H1 (cell line): ENCODE data around the gene SLC8A3. TPM values are rescaled to one million over a fixed set of nuclear protein-coding genes. Genes with fewer than 3 reads are reported as not detected.

Experiments used
- CTCF ChIA-PET: fragments of 300-600 bp; sonication (Branson Sonifier 250); formaldehyde crosslinking; loops from one replicate; lab custom pipeline; 2021; ENCODE audit not compliant: partially characterized antibody; lab: Charles Lee
- POLR2A ChIA-PET: fragments of 300-600 bp; sonication (Branson Sonifier 250); formaldehyde crosslinking; loops from one replicate; lab custom pipeline; 2021; ENCODE audit warnings: inconsistent platforms; ENCODE audit not compliant: partially characterized antibody; lab: Charles Lee
- DNase-seq, 2 experiments: peaks; one replicate each; pipeline versions ENCODE4 v3.0.0 to v3.0.0-alpha.2; 2010 to 2022; ENCODE audit warnings: low spot score in 2 of 2, low read depth in 1 of 2, mixed read lengths in 1 of 2
- FAIRE-seq: peaks from 2 replicates; lab custom pipeline; 2011; peaks lifted over from hg19 to GRCh38; lab: Jason Lieb, UNC
- H2AFZ ChIP-seq: 2 replicates; pipeline ENCODE4 v1.8.1; 2012; ENCODE audit warnings: low read length, inconsistent platforms
- H2AK5ac ChIP-seq: 2 replicates; pipeline ENCODE4 v1.6.1; 2013; ENCODE audit warnings: low read depth, low read length
- H2BK120ac ChIP-seq: replicated peaks from 2 replicates; pipeline ENCODE3; 2013; ENCODE audit warnings: low read depth, low read length, inconsistent platforms
- H2BK12ac ChIP-seq: 2 replicates; pipeline ENCODE4 v1.6.1; 2013; ENCODE audit warnings: low read depth, low read length
- H2BK15ac ChIP-seq: 2 replicates; pipeline ENCODE4 v1.6.1; 2013; ENCODE audit warnings: low read length
- H2BK20ac ChIP-seq: 2 replicates; pipeline ENCODE4 v1.6.1; 2013; ENCODE audit warnings: low read length
- H2BK5ac ChIP-seq: 2 replicates; pipeline ENCODE4 v1.6.1; 2013; ENCODE audit warnings: low read depth, low read length
- H3K14ac ChIP-seq: 2 replicates; pipeline ENCODE4 v1.6.1; 2013; ENCODE audit warnings: inconsistent platforms; ENCODE audit not compliant: insufficient read length
- H3K18ac ChIP-seq: 2 replicates; pipeline ENCODE4 v1.6.1; 2013; ENCODE audit warnings: low read length; ENCODE audit errors: extremely low read depth
- H3K23ac ChIP-seq: 2 replicates; pipeline ENCODE4 v1.6.1; 2013; ENCODE audit warnings: inconsistent platforms; ENCODE audit not compliant: insufficient read length
- H3K23me2 ChIP-seq: 2 replicates; pipeline ENCODE4 v1.6.1; 2013; ENCODE audit warnings: low read depth, low read length
- H3K27ac ChIP-seq: 2 replicates; pipeline ENCODE4 v1.6.1; 2011; ENCODE audit warnings: low read depth, low read length, inconsistent platforms
- H3K27me3 ChIP-seq, 4 experiments: replicated peaks in 1 of 4; 1 replicate in 1 of 4; 2 replicates in 3 of 4; pipeline versions ENCODE4 v1.6.1 to v1.8.1; 2011 to 2013; ENCODE audit warnings: low read length in 3 of 4, mild to moderate bottlenecking in 3 of 4, inconsistent platforms in 2 of 4, mixed read lengths in 2 of 4, moderate library complexity in 1 of 4; ENCODE audit not compliant: control insufficient read depth in 3 of 4, insufficient read depth in 3 of 4; ENCODE audit errors: extremely low read depth in 1 of 4
- H3K36me3 ChIP-seq, 4 experiments: 2 replicates each; pipeline versions ENCODE4 v1.6.1 to v1.8.1; 2011 to 2013; ENCODE audit warnings: mild to moderate bottlenecking in 4 of 4, low read length in 3 of 4, moderate library complexity in 2 of 4, control low read depth in 1 of 4, inconsistent platforms in 1 of 4; ENCODE audit not compliant: insufficient read depth in 4 of 4, control insufficient read depth in 2 of 4
- H3K4ac ChIP-seq: replicated peaks from 2 replicates; pipeline ENCODE3; 2013; ENCODE audit warnings: low read length, low read depth, mixed read lengths, inconsistent platforms; ENCODE audit not compliant: insufficient read length
- H3K4me1 ChIP-seq, 4 experiments: replicated peaks in 1 of 4; 1 replicate in 1 of 4; 2 replicates in 3 of 4; pipeline versions ENCODE4 v1.6.1 to v1.8.1; 2011 to 2013; ENCODE audit warnings: low read length in 3 of 4, inconsistent platforms in 2 of 4, mixed read lengths in 1 of 4; ENCODE audit not compliant: insufficient read depth in 4 of 4, control insufficient read depth in 3 of 4
- H3K4me2 ChIP-seq, 2 experiments: 2 replicates each; pipeline versions ENCODE4 v1.6.1 to v1.8.1; 2011 to 2013; ENCODE audit warnings: low read depth in 2 of 2, low read length in 2 of 2, control low read depth in 1 of 2, inconsistent platforms in 1 of 2, mild to moderate bottlenecking in 1 of 2; ENCODE audit not compliant: insufficient read depth in 1 of 2
- H3K4me3 ChIP-seq, 4 experiments: fragments of 200-600, 300-600 bp in 1 of 4; sonication (generic), shearing (Covaris generic), sonication (Bioruptor Twin) in 1 of 4; 2 replicates each; pipeline versions ENCODE4 v1.5.1 to v1.8.1; 2011 to 2016; ENCODE audit warnings: low read length in 4 of 4, low read depth in 3 of 4, control low read depth in 2 of 4, inconsistent platforms in 2 of 4, mild to moderate bottlenecking in 2 of 4, mixed read lengths in 1 of 4, moderate library complexity in 1 of 4; ENCODE audit not compliant: insufficient read depth in 2 of 4; ENCODE audit errors: extremely low read depth in 1 of 4
- H3K56ac ChIP-seq: replicated peaks from 2 replicates; pipeline ENCODE3; 2013; ENCODE audit warnings: low read depth, mild to moderate bottlenecking, mixed read lengths, low read length, inconsistent platforms; ENCODE audit not compliant: insufficient read length
- H3K79me1 ChIP-seq: 2 replicates; pipeline ENCODE4 v1.6.1; 2013; ENCODE audit warnings: low read depth, low read length, control low read depth
- H3K79me2 ChIP-seq, 2 experiments: 2 replicates each; pipeline versions ENCODE4 v1.6.1 to v1.8.1; 2012 to 2013; ENCODE audit warnings: low read length in 2 of 2, mild to moderate bottlenecking in 2 of 2, inconsistent platforms in 1 of 2; ENCODE audit not compliant: insufficient read depth in 2 of 2, control insufficient read depth in 1 of 2
- H3K9ac ChIP-seq, 4 experiments: replicated peaks in 1 of 4; 1 replicate in 1 of 4; 2 replicates in 3 of 4; pipeline versions ENCODE4 v1.6.1 to v1.8.1; 2011 to 2013; ENCODE audit warnings: low read depth in 3 of 4, low read length in 3 of 4, control low read depth in 2 of 4, mild to moderate bottlenecking in 2 of 4, moderate library complexity in 2 of 4, inconsistent platforms in 1 of 4; ENCODE audit errors: extremely low read depth in 1 of 4
- H3K9me3 ChIP-seq, 2 experiments: 2 replicates each; pipeline versions ENCODE4 v1.6.1 to v1.8.1; 2012 to 2013; ENCODE audit warnings: mild to moderate bottlenecking in 2 of 2, moderate library complexity in 2 of 2, control low read depth in 1 of 2, inconsistent platforms in 1 of 2, low read depth in 1 of 2, low read length in 1 of 2, mixed read lengths in 1 of 2; ENCODE audit not compliant: insufficient read depth in 2 of 2
- H4K20me1 ChIP-seq, 2 experiments: replicated peaks in 1 of 2; 2 replicates each; pipeline versions ENCODE3 to v1.8.1; 2011 to 2013; ENCODE audit warnings: inconsistent platforms in 2 of 2, low read length in 2 of 2, mild to moderate bottlenecking in 1 of 2; ENCODE audit not compliant: insufficient read depth in 2 of 2, control insufficient read depth in 1 of 2
- H4K5ac ChIP-seq: 2 replicates; pipeline ENCODE4 v1.6.1; 2013; ENCODE audit warnings: low read length, low read depth, mixed read lengths, inconsistent platforms; ENCODE audit not compliant: insufficient read length
- H4K8ac ChIP-seq: 2 replicates; pipeline ENCODE4 v1.8.0; 2013; ENCODE audit warnings: mild to moderate bottlenecking, moderate library complexity, low read length, inconsistent platforms; ENCODE audit not compliant: insufficient read depth; ENCODE audit errors: extremely low read depth
- H4K91ac ChIP-seq: replicated peaks from 2 replicates; pipeline ENCODE3; 2013; ENCODE audit warnings: low read length, mixed read lengths, inconsistent platforms; ENCODE audit not compliant: insufficient read length
- BCL11A ChIP-seq, 2 experiments: IDR thresholded peaks; one replicate each; pipeline ENCODE4 v1.6.1; 2011; ENCODE audit warnings: low read depth in 2 of 2, low read length in 2 of 2, mild to moderate bottlenecking in 2 of 2
- CBX5 ChIP-seq: fragments of 300-800, 300-1000 bp; sonication (generic); IDR thresholded peaks from 2 replicates; pipeline ENCODE4 v1.7.1; 2016; ENCODE audit warnings: antibody characterized with exemption, low read length, low read depth
- CEBPB ChIP-seq: IDR thresholded peaks from 2 replicates; pipeline ENCODE4 v1.6.1; 2012; ENCODE audit warnings: low read depth, low read length
- EZH2 ChIP-seq: fragments of 200-600 bp; sonication (generic); IDR thresholded peaks from 2 replicates; pipeline ENCODE4 v1.7.1; 2012; ENCODE audit warnings: low read depth, mild to moderate bottlenecking, moderate library complexity, low read length, inconsistent platforms; ENCODE audit not compliant: severe bottlenecking
- GTF2F1 ChIP-seq: IDR thresholded peaks from 2 replicates; pipeline ENCODE4 v1.6.1; 2012; ENCODE audit warnings: low read depth, low read length, improper control_type of control experiment, borderline replicate concordance
- HDAC2 ChIP-seq, 2 experiments: fragments of 300-600 bp in 1 of 2; sonication (generic) in 1 of 2; IDR thresholded peaks; 2 replicates each; pipeline ENCODE4 v1.6.1; 2011 to 2012; ENCODE audit warnings: low read depth in 2 of 2, low read length in 2 of 2, mild to moderate bottlenecking in 2 of 2, moderate library complexity in 2 of 2, borderline replicate concordance in 1 of 2, inconsistent platforms in 1 of 2
- KDM4A ChIP-seq: IDR thresholded peaks from one replicate; pipeline ENCODE4 v1.7.1; 2012; ENCODE audit warnings: low read depth, mild to moderate bottlenecking, moderate library complexity, low read length, inconsistent platforms; ENCODE audit not compliant: severe bottlenecking
- KDM5A ChIP-seq: fragments of 200-600 bp; IDR thresholded peaks from 2 replicates; pipeline ENCODE4 v1.7.1; 2012; ENCODE audit warnings: mild to moderate bottlenecking, low read length, inconsistent platforms, mixed read lengths
- NANOG ChIP-seq: IDR thresholded peaks from 2 replicates; pipeline ENCODE4 v1.6.1; 2011; ENCODE audit warnings: low read length, low read depth, mild to moderate bottlenecking, inconsistent platforms; ENCODE audit not compliant: insufficient read depth, poor library complexity, severe bottlenecking
- NRF1 ChIP-seq: IDR thresholded peaks from 2 replicates; pipeline ENCODE4 v1.6.1; 2011; ENCODE audit warnings: mild to moderate bottlenecking, low read depth, low read length, improper control_type of control experiment
- RFX5 ChIP-seq: IDR thresholded peaks from 2 replicates; pipeline ENCODE4 v1.6.1; 2011; ENCODE audit warnings: low read depth, low read length, improper control_type of control experiment, borderline replicate concordance
- TAF1 ChIP-seq: IDR thresholded peaks from 2 replicates; pipeline ENCODE4 v1.6.1; 2011; ENCODE audit warnings: mild to moderate bottlenecking, low read depth, low read length
- WGBS, 2 experiments: shearing (Covaris generic) in 1 of 2; methylation state at CpG; one replicate each; pipeline versions ENCODE4 v1.1.6 to v1.1.7; 2013 to 2015; ENCODE audit warnings: low lambda C conversion rate in 2 of 2, mixed read lengths in 2 of 2, inconsistent platforms in 1 of 2, low coverage in 1 of 2, missing lambda C conversion rate in 1 of 2; ENCODE audit not compliant: insufficient replicate concordance in 2 of 2, insufficient coverage in 1 of 2, insufficient read length in 1 of 2; ENCODE audit errors: extremely low coverage in 1 of 2, missing lambda C conversion rate in 1 of 2; 5-methylcytosine and 5-hydroxymethylcytosine counted together
- polyA plus RNA-seq, 7 experiments: library from polyadenylated mRNA; depleted of rRNA in 3 of 7; stranded (reverse) in 5 of 7; unstranded in 2 of 7; fragments of >200 nt in 5 of 7; fragments of 200-250 nt in 2 of 7; gene quantifications; 1 replicate in 5 of 7; 2 replicates in 1 of 7; 4 replicates in 1 of 7; pipeline versions ENCODE4 v1.2.1 to v1.2.3, GENCODE V29; 2011 to 2013; ENCODE audit warnings: missing spikeins in 2 of 7, mixed read lengths in 2 of 7
- total RNA-seq: library from RNA; stranded (reverse); fragmentation: NEBNext Ultra II Directional; extraction: Animal tissue kit (Norgen Biotek cat#: 25700); gene quantifications from 2 replicates; pipeline ENCODE4 v1.2.1, GENCODE V29; 2021

The SLC8A3 gene
- total and polyA plus RNA-seq, 2 of the 8 experiments (the other 6 are each of a cell fraction or from before 2014, with no cell fraction given) = 0.38 to 1.1 TPM

GRCh38 chr14:70050136-70050535 lies 138.6 kb downstream of the SLC8A3 start:
- ChIA-PET CTCF (interaction anchor here (1.0 to 8.1 kb wide), 2 partner anchors 22 to 24 kb away, joined by 3 to 80 read pairs; no protein-coding TSS in a partner anchor), POLR2A (no interaction called here)
- H4K8ac ChIP-seq = no peak overlapping the region
- H4K5ac ChIP-seq = no peak overlapping the region
- no peak overlapping the region for H2AFZ ChIP-seq
- H3K36me3 ChIP-seq = no peaks in the 10 kb centered on the region
- no peak overlapping the region for H2AK5ac ChIP-seq
- no peaks in the 10 kb centered on the region for H3K79me2 ChIP-seq
- H3K27me3 ChIP-seq = peaks cover 0 to 2% (median under 1%) of the 10 kb centered on the region in 4 experiments; a peak in 1 of 7 replicates
- no peaks in the 10 kb centered on the region for H3K9me3 ChIP-seq
- no peak overlapping the region for H3K18ac ChIP-seq
- no peak overlapping the region for H2BK12ac ChIP-seq
- H3K23ac ChIP-seq = no peak overlapping the region
- no peaks in the 10 kb centered on the region for H4K20me1 ChIP-seq
- H3K27ac ChIP-seq = no peak overlapping the region
- no peak overlapping the region for H3K4me3 ChIP-seq
- no peaks in the 10 kb centered on the region; a peak in 2 of 7 replicates for H3K4me1 ChIP-seq
- no peak overlapping the region for H2BK20ac ChIP-seq
- no peaks in the 10 kb centered on the region for H3K79me1 ChIP-seq
- H3K56ac ChIP-seq = no peak overlapping the region
- H2BK120ac ChIP-seq = no peak overlapping the region
- no peak for FAIRE-seq
- H3K9ac ChIP-seq = no peak overlapping the region
- no peaks in the 10 kb centered on the region for H3K23me2 ChIP-seq
- no peak overlapping the region for H2BK5ac ChIP-seq
- WGBS, 2 experiments = 82% methylated on average over 4 of the region's 4 CpGs; no CpG with 5 or more reads in 1 of the 2 experiments
- H4K91ac ChIP-seq = no peak overlapping the region
- no peak overlapping the region for H3K4me2 ChIP-seq
- H3K14ac ChIP-seq = no peak overlapping the region
- no peak overlapping the region for H2BK15ac ChIP-seq
- DNase-seq = no peak
- H3K4ac ChIP-seq = no peak overlapping the region
- TF ChIP-seq HDAC2 (IDR thresholded peaks at IDR 0.05; ENCODE audit: borderline replicate concordance in 1 of 2, low read depth in 2 of 2, low read length in 2 of 2) (no peak), CBX5 (no peak), NANOG (no peak), GTF2F1 (no peak), EZH2 (no peak), CEBPB (no peak), KDM4A (no peak), RFX5 (no peak), BCL11A (IDR thresholded peaks at IDR 0.05; ENCODE audit: low read depth in 2 of 2, low read length in 2 of 2) (no peak), NRF1 (no peak), KDM5A (no peak), TAF1 (no peak)
